HG02938 (cell line): Measurements from ENCODE around the gene CTF1.
A peak's percentile ranks its signal among the peaks of the same experiment; 100 is the strongest.
"Not testable (repeated sequence)": the region's sequence is repeated elsewhere in the genome, so short reads cannot be mapped to it uniquely, and the experiment has no call there.

Experiments
- ATAC-seq: cut with Tn5 transposase; IDR thresholded peaks from one replicate; pipeline ENCODE4 v1.9.1; 2021; ENCODE audit warnings: mild to moderate bottlenecking, moderate library complexity; ENCODE audit not compliant: unreplicated experiment

Gene CTF1

GRCh38 chr16:30887927-30888326, 8.5 kb upstream of the CTF1 start:
- no peak for ATAC-seq

DNA sequence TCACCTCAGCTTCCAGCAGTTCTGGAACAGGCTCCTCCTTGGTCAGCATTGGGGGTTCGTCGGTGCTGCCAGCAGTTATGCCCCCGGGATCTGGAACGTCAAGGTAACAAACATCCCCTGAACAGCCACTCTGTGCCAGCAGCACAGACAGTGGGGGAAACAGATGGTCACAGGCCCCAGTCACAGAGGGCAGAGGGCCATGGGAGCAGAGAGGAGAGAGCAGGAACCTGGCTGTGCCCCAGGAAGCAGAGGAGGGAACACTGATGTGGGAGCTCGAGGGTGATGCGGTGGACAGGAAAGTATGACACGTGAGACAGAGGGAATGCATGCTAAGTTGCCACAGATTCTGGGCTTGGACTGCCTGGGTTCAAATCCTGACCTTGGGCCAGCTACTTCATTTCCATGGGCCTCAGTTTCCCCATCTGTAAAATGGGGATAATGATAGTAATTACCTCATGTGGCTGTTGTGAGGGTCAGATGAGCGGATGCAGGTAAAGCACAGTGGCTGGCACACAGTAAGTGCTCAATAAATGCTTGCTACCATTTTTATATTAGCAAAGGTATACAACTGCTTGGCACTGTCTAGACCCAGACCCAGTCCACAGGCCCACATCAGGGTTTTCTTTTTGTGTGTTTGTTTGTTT, 7.4 kb upstream of the CTF1 start:
- no peak for ATAC-seq

- ATAC-seq: no peak
Observed at GRCh38 chr16:30889721-30890120, 6.7 kb upstream of the CTF1 start.

DNA sequence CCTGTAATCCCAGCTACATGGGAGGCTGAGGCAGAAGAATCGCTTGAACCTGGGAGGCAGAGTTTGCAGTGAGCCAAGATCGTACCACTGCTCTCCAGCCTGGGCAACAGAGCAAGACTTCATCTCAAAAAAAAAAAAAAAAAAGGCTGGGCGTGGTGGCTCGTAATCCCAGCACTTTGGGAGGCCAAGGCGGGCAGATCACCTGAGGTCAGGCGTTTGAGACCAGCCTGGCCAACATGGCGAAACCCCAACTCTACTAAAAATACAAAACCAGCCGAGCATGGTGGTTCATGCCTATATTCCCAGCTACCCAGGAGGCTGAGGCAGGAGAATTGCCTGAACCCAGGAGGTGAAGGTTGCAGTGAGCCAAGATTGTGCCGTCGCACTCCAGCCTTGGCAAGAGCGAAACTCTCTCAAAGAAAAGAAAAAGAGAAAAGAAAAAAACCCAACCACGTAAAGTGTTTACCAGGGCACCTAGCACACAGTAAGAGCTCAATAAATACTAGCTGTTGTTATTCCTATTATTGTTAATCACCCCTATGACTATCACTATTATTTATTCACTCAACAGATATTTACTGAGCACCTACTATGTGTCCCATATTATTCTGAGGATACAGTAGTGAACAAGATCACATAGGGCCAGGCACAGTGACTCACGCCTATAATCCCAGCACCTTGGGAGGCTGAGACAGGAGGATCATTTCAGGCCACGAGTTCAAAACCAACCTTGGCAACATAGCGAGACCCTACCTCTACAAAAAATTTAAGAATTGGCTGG, 5.2 kb upstream of the CTF1 start:
- ATAC-seq: not testable (repeated sequence)

- no peak for ATAC-seq
Observed at GRCh38 chr16:30892670-30893416, 3.6 kb upstream of the CTF1 start.

DNA sequence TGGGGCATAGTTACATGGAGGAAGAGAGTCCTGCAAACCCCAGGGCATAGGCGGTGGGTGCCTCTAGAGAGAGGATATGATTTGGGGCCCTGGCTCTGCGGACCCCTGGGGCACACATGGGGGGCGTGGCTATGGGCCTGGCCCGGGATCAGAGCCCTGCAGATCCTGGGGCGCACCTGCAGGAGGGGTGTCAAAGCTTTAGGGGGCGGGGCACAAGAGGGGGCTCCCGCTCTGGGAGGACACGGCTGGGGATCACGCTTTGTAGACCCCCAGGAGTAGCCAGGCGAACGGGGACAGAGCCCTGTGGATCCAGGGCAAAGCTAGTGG, 3.0 kb upstream of the CTF1 start:
- peak; percentile 11 for ATAC-seq

DNA sequence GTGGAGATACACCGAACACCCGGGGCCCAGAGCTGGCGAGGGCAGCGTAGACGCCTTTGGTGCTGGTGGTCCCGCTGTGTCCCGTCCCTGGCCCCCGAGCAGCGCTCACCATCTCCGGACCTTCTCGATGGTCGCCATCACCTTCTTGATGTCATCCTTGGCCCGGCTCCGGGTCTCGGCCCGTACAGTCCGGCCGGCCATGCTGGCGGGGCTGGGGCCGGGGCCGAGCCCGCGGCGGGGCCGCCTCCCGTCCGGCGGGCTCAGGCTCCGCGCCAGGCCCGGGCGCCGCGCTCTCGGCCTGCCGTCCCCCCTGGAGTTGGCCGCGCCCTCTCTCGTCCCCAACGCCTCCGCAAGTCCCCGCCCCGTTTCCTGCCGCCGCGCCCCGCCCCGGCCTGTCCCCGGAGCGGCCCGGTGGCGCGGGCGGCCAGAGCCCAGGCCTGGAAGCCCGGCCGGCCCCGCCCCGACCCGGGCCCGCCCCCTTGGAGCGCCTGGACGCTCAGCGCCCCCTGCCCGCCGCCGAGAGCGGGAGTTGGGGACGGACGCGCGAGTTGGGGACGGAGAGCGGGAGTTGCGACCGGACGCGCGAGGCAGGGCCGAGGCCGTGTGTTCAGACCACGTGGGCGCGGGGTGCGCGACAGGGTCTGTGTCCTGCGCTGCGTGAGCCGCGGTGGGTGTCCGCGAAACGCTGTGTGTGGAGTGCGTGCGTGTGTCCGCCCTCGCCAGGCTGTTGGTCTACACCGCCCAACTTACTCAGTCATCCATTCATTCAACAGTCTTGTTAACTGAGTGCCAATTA, 2.5 kb upstream of the CTF1 start, which contains the start of gene BCL7C:
Gene BCL7C (minus strand): TSS at position 334 of the 796 bp plus-strand sequence. CDS start 133 bp downstream, at position 201.
- peak; percentile 59 for ATAC-seq

DNA sequence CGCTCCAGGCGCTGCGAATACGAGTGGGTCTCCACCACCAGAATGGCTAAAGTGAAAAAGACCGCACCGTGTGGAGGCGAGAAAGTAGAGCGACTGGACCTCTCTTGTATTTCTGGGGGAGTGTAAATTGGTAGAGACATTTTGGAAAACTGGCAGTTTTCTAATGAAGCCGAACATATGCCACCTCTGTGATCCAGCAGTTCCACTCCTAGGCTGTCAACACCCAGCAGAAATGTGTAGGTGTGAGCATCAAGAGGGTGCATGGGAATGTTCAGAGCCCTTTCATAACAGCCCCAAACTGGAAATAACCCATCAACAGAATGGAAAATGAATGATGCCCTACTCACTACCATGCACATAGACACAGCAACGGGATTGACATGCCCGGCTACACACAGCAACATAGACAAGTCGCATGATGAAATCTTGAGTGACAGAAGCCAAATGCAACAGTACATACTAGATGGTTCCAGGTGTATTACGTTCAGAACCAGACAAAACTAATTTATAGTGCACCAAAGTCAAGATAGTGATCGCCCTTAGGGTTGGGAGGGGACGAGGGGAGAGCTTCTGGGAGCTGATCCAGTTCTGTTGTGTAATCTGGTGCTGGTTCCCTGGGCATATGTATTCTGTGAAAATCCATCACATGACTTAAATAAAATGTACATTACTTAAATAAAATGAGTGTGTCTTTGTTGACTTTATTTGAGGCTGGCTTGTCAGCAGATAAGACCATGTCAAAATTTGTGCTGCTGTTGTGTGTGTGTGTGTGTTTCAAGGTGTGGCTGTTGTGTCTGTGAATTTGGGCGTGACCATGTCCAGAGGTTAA, 1.7 kb upstream of the CTF1 start:
- no peak for ATAC-seq

- no peak for ATAC-seq
Observed at GRCh38 chr16:30895627-30896260, 670 bp upstream of the CTF1 start.

- ATAC-seq: no peak
Observed at GRCh38 chr16:30896889-30897733, 697 bp downstream of the CTF1 start.

- no peak for ATAC-seq
Observed at GRCh38 chr16:30899794-30900193, 3.4 kb downstream of the CTF1 start.

GRCh38 chr16:30900588-30900987, 4.2 kb downstream of the CTF1 start:
- ATAC-seq: no peak

GRCh38 chr16:30901201-30902028, 5.0 kb downstream of the CTF1 start:
- ATAC-seq: no peak

- ATAC-seq: peak; percentile 52
Observed at GRCh38 chr16:30902029-30902972, 5.9 kb downstream of the CTF1 start.

GRCh38 chr16:30903002-30903401, 6.6 kb downstream of the CTF1 start:
- ATAC-seq: no peak

DNA sequence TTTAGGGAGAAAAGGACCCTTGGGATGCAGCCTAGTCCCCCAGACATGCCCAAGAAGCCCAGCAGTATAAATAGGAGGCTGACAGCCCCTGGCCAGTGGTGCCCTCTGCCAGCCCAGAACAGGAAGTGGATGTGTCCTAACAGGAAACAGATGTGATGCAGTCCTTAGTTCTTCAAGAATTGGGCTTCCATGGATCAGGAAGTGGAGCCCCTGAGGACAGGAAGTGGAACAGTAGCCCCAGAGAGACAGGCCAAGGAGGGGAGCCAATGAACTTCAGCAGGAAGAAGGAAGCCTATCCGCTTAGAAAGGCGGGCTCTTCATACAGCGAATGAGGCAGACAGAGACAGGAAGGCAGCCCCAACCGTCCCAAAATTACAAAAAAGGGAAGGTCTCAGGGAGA, 7.2 kb downstream of the CTF1 start:
- ATAC-seq: no peak
